Suprapubic skin (tissue), 4 donors: Measurements from ENCODE around the gene MYADM. TPM values are rescaled to one million over a fixed set of nuclear protein-coding genes. Genes with fewer than 3 reads are reported as not detected.
"Not testable (repeated sequence)": the region's sequence is repeated elsewhere in the genome, so short reads cannot be mapped to it uniquely, and the experiment has no call there.

Source experiments
- DNase-seq, 2 donors: peaks; one replicate each; pipeline ENCODE4 v3.0.0-alpha.2; 2019; ENCODE audit warnings: low spot score in 2 of 2
- H3K27ac ChIP-seq: fragments of 200-600 bp; sonication (generic); one replicate; pipeline ENCODE4 v1.5.1; 2019
- H3K27me3 ChIP-seq: fragments of 200-600 bp; sonication (generic); one replicate; pipeline ENCODE4 v1.5.1; 2019
- H3K36me3 ChIP-seq: fragments of 200-600 bp; sonication (generic); one replicate; pipeline ENCODE4 v1.5.1; 2019
- H3K4me1 ChIP-seq: fragments of 200-600 bp; sonication (generic); one replicate; pipeline ENCODE4 v1.5.1; 2019
- H3K4me3 ChIP-seq: fragments of 200-600 bp; sonication (generic); one replicate; pipeline ENCODE4 v1.5.1; 2019; ENCODE audit warnings: mild to moderate bottlenecking
- H3K9me3 ChIP-seq: fragments of 200-600 bp; sonication (generic); one replicate; pipeline ENCODE4 v1.5.1; 2019
- CTCF ChIP-seq, 2 donors: fragments of 200-600 bp in 1 of 2; fragments of 450-650 bp in 1 of 2; sonication (generic) in 1 of 2; IDR thresholded peaks; one replicate each; pipeline ENCODE4 v1.5.1; 2016 to 2019; ENCODE audit warnings: antibody characterized with exemption in 2 of 2, mild to moderate bottlenecking in 1 of 2, moderate library complexity in 1 of 2
- EP300 ChIP-seq: sonication (generic); formaldehyde crosslinking; IDR thresholded peaks from one replicate; pipeline ENCODE4 v1.6.1; 2017; ENCODE audit warnings: antibody characterized with exemption
- POLR2A ChIP-seq, 2 donors: fragments of 450-650 bp; IDR thresholded peaks; one replicate each; pipeline ENCODE4 v1.6.1; 2017; ENCODE audit warnings: antibody characterized with exemption in 2 of 2, mild to moderate bottlenecking in 2 of 2, moderate library complexity in 2 of 2
- POLR2AphosphoS5 ChIP-seq, 3 donors: sonication (generic); formaldehyde crosslinking; IDR thresholded peaks; one replicate each; pipeline ENCODE4 v1.6.1; 2017; ENCODE audit warnings: antibody characterized with exemption in 3 of 3
- WGBS: methylation state at CpG from one replicate; pipeline ENCODE4 v1.1.5; 2018; 5-methylcytosine and 5-hydroxymethylcytosine counted together
- total RNA-seq, 4 donors: library from RNA; depleted of rRNA; stranded (reverse); fragments of >200 nt; gene quantifications; one replicate each; pipeline ENCODE4 v1.1.0, GENCODE V29; 2016

Gene MYADM
- total RNA-seq, 4 donors from 2014 or later: 27.5 to 72.4 (median 67.4) TPM

GRCh38 chr19:53868091-53868891, 608 bp downstream of the MYADM start:
- TF ChIP-seq CTCF (IDR thresholded peaks at IDR 0.05) (no peak), EP300 (no peak)
- peaks cover 7% of the 10 kb centered on the region for H3K36me3 ChIP-seq
- H3K4me3 ChIP-seq: peak overlapping the region; percentile 80
- peak; percentile 90 to 91 for DNase-seq
- no peaks in the 10 kb centered on the region for H3K9me3 ChIP-seq
- WGBS: under 1% methylated on average over 27 of the region's 37 CpGs
- no peaks in the 10 kb centered on the region for H3K27me3 ChIP-seq
- H3K4me1 ChIP-seq: peaks cover 65% of the 10 kb centered on the region
- peak overlapping the region; percentile 80 for H3K27ac ChIP-seq

GRCh38 chr19:53868892-53869804, 1.5 kb downstream of the MYADM start:
- Histone ChIP-seq H3K36me3 (peaks cover 16% of the 10 kb centered on the region), H3K27me3 (no peaks in the 10 kb centered on the region), H3K4me3 (peak overlapping the region; percentile 80), H3K9me3 (no peaks in the 10 kb centered on the region), H3K27ac (peak overlapping the region; percentile 80), H3K4me1 (peaks cover 65% of the 10 kb centered on the region)
- 0% methylated on average over 3 of the region's 75 CpGs for WGBS
- TF ChIP-seq EP300: no peak
- TF ChIP-seq POLR2A (IDR thresholded peaks at IDR 0.05): peak in 1 of 2 donors; percentile 65
- peak in 2 of 3 donors; percentile 21 to 55 for TF ChIP-seq POLR2AphosphoS5 (IDR thresholded peaks at IDR 0.05)
- peak; percentile 5 to 18 for TF ChIP-seq CTCF (IDR thresholded peaks at IDR 0.05)
- DNase-seq: peak; percentile 94 to 96

GRCh38 chr19:53869805-53870484, 2.3 kb downstream of the MYADM start:
- Histone ChIP-seq H3K27ac (peak overlapping the region; percentile 80), H3K36me3 (peaks cover 21% of the 10 kb centered on the region), H3K4me1 (peaks cover 62% of the 10 kb centered on the region), H3K4me3 (peak overlapping the region; percentile 80)
- DNase-seq: peak in 1 of 2 donors; percentile 66
- H3K27me3 ChIP-seq, H3K9me3 ChIP-seq: not testable (repeated sequence)
- 39% methylated on average over 4 of the region's 24 CpGs for WGBS

GRCh38 chr19:53870485-53870844, 2.8 kb downstream of the MYADM start:
- H3K27me3 ChIP-seq: no peaks in the 10 kb centered on the region
- H3K36me3 ChIP-seq: peaks cover 27% of the 10 kb centered on the region
- H3K4me1 ChIP-seq: peaks cover 61% of the 10 kb centered on the region
- 70% methylated on average over 5 of the region's 5 CpGs for WGBS
- H3K9me3 ChIP-seq: no peaks in the 10 kb centered on the region
- peak overlapping the region; percentile 80 for H3K4me3 ChIP-seq
- no peak for TF ChIP-seq EP300
- H3K27ac ChIP-seq: peak overlapping the region; percentile 47
- peak in 1 of 2 donors; percentile 72 for DNase-seq

GRCh38 chr19:53871454-53871853, 3.8 kb downstream of the MYADM start:
- peaks cover 55% of the 10 kb centered on the region for H3K4me1 ChIP-seq
- H3K27ac ChIP-seq: no peak overlapping the region
- DNase-seq: no peak
- 58% methylated on average over 7 of the region's 7 CpGs for WGBS
- no peak for TF ChIP-seq POLR2A (IDR thresholded peaks at IDR 0.05)
- TF ChIP-seq EP300: no peak
- TF ChIP-seq CTCF (IDR thresholded peaks at IDR 0.05): no peak
- no peak for TF ChIP-seq POLR2AphosphoS5 (IDR thresholded peaks at IDR 0.05)
- no peak overlapping the region for H3K4me3 ChIP-seq
- no peaks in the 10 kb centered on the region for H3K27me3 ChIP-seq
- H3K9me3 ChIP-seq: no peaks in the 10 kb centered on the region
- H3K36me3 ChIP-seq: peaks cover 30% of the 10 kb centered on the region
